ENCODE measurements around the gene SLC8A1.

The SLC8A1 gene

GRCh38 chr2:40130251-40130994 is 321.5 kb downstream of the SLC8A1 start:
- TF ChIP-seq CTCF (IDR thresholded peaks at IDR 0.05; ENCODE audit: low read depth, low read length) = no peak

GRCh38 chr2:40129725-40130124 is 322.2 kb downstream of the SLC8A1 start:
- DNase-seq = no peak
- Histone ChIP-seq H3K9me3 (ENCODE audit: severe bottlenecking) (no peaks in the 10 kb centered on the region), H3K27ac (no peak overlapping the region), H3K36me3 (no peaks in the 10 kb centered on the region), H3K4me3 (ENCODE audit: low read depth, low read length) (no peak overlapping the region), H3K27me3 (ENCODE audit: insufficient read depth, low read depth, severe bottlenecking) (no peaks in the 10 kb centered on the region)
- no peak for TF ChIP-seq CTCF (IDR thresholded peaks at IDR 0.05; ENCODE audit: low read depth, low read length)

More at GRCh38 chr2:40130251-40130994, 321.5 kb downstream of the SLC8A1 start:
- no peaks in the 10 kb centered on the region for H3K27me3 ChIP-seq (ENCODE audit: insufficient read depth, low read depth, severe bottlenecking)
- DNase-seq = peak; percentile 42
- H3K27ac ChIP-seq = no peak overlapping the region
- no peaks in the 10 kb centered on the region for H3K9me3 ChIP-seq (ENCODE audit: severe bottlenecking)
- H3K36me3 ChIP-seq = no peaks in the 10 kb centered on the region
- H3K4me3 ChIP-seq (ENCODE audit: low read depth, low read length) = no peak overlapping the region

GRCh38 chr2:40128796-40129195 is 323.1 kb downstream of the SLC8A1 start:
- Histone ChIP-seq H3K9me3 (ENCODE audit: severe bottlenecking) (no peaks in the 10 kb centered on the region), H3K27ac (no peak overlapping the region), H3K36me3 (no peaks in the 10 kb centered on the region), H3K27me3 (ENCODE audit: insufficient read depth, low read depth, severe bottlenecking) (no peaks in the 10 kb centered on the region), H3K4me3 (ENCODE audit: low read depth, low read length) (no peak overlapping the region)
- TF ChIP-seq CTCF (IDR thresholded peaks at IDR 0.05; ENCODE audit: low read depth, low read length) = no peak
- no peak for DNase-seq

GRCh38 chr2:40127890-40128557 is 323.9 kb downstream of the SLC8A1 start:
- no peak overlapping the region for H3K4me3 ChIP-seq (ENCODE audit: low read depth, low read length)
- DNase-seq = no peak
- H3K9me3 ChIP-seq (ENCODE audit: severe bottlenecking) = no peaks in the 10 kb centered on the region
- no peak overlapping the region for H3K27ac ChIP-seq
- no peaks in the 10 kb centered on the region for H3K27me3 ChIP-seq (ENCODE audit: insufficient read depth, low read depth, severe bottlenecking)
- no peaks in the 10 kb centered on the region for H3K36me3 ChIP-seq
- TF ChIP-seq CTCF (IDR thresholded peaks at IDR 0.05; ENCODE audit: low read depth, low read length) = no peak

- Histone ChIP-seq H3K27me3 (ENCODE audit: insufficient read depth, low read depth, severe bottlenecking) (no peaks in the 10 kb centered on the region), H3K27ac (no peak overlapping the region), H3K36me3 (no peaks in the 10 kb centered on the region), H3K9me3 (ENCODE audit: severe bottlenecking) (no peaks in the 10 kb centered on the region), H3K4me3 (ENCODE audit: low read depth, low read length) (no peak overlapping the region)
- TF ChIP-seq CTCF (IDR thresholded peaks at IDR 0.05; ENCODE audit: low read depth, low read length) = no peak
- no peak for DNase-seq
Observed at GRCh38 chr2:40127146-40127545, 324.7 kb downstream of the SLC8A1 start.
